ENCODE measurements around the gene PLEKHA6.

GRCh38 chr1:204222006-204222763 is 137.5 kb downstream of the PLEKHA6 start:
- TF ChIP-seq CTCF (IDR thresholded peaks at IDR 0.05 in 4 of 5, conservative IDR thresholded peaks at IDR 0.05 in 1 of 5) (no peak), POLR2A (IDR thresholded peaks at IDR 0.05) (no peak)
